GM21619 (cell line): ENCODE measurements around the gene TSPAN5.

Experiments
- ATAC-seq: cut with Tn5 transposase; IDR thresholded peaks from one replicate; pipeline ENCODE4 v1.9.1; 2021; ENCODE audit not compliant: unreplicated experiment

The TSPAN5 gene

GRCh38 chr4:98646422-98646821 is 12.0 kb downstream of the TSPAN5 start:
- ATAC-seq, result no peak

- ATAC-seq, result no peak
These were observed 12.9 kb downstream of the TSPAN5 start for GRCh38 chr4:98645527-98645926.

- no peak for ATAC-seq
These were observed 14.7 kb downstream of the TSPAN5 start for GRCh38 chr4:98643755-98644154.

- ATAC-seq, result no peak
These were observed 15.4 kb downstream of the TSPAN5 start for GRCh38 chr4:98642991-98643426.

- ATAC-seq, result no peak
These were observed 16.3 kb downstream of the TSPAN5 start for GRCh38 chr4:98641906-98642668.

- no peak for ATAC-seq
These were observed 17.0 kb downstream of the TSPAN5 start for GRCh38 chr4:98641376-98641775.

- peak; percentile 78 for ATAC-seq
These were observed 18.9 kb downstream of the TSPAN5 start for GRCh38 chr4:98639523-98639922.

GRCh38 chr4:98639108-98639507 is 19.3 kb downstream of the TSPAN5 start:
- ATAC-seq, result no peak

GRCh38 chr4:98638661-98639060 is 19.8 kb downstream of the TSPAN5 start:
- no peak for ATAC-seq

- no peak for ATAC-seq
These were observed 24.4 kb downstream of the TSPAN5 start for GRCh38 chr4:98634061-98634460.

- ATAC-seq, result no peak
These were observed 25.3 kb downstream of the TSPAN5 start for GRCh38 chr4:98633159-98633558.

GRCh38 chr4:98632258-98632657 is 26.2 kb downstream of the TSPAN5 start:
- no peak for ATAC-seq

- no peak for ATAC-seq
These were observed 26.9 kb downstream of the TSPAN5 start for GRCh38 chr4:98631506-98631905.

- no peak for ATAC-seq
These were observed 27.5 kb downstream of the TSPAN5 start for GRCh38 chr4:98630737-98631454.

- no peak for ATAC-seq
These were observed 30.7 kb downstream of the TSPAN5 start for GRCh38 chr4:98627531-98628257.

GRCh38 chr4:98626350-98626749 is 32.1 kb downstream of the TSPAN5 start:
- ATAC-seq, result no peak

GRCh38 chr4:98625920-98626319 is 32.5 kb downstream of the TSPAN5 start:
- ATAC-seq, result no peak

GRCh38 chr4:98625399-98625798 is 33.0 kb downstream of the TSPAN5 start:
- ATAC-seq, result no peak

- ATAC-seq, result no peak
These were observed 33.8 kb downstream of the TSPAN5 start for GRCh38 chr4:98624642-98625041.

- ATAC-seq, result no peak
These were observed 34.3 kb downstream of the TSPAN5 start for GRCh38 chr4:98624144-98624543.

- ATAC-seq, result no peak
These were observed 35.1 kb downstream of the TSPAN5 start for GRCh38 chr4:98623126-98623802.
